Right lobe of liver (tissue), 4 donors: ENCODE data around the gene RHEX.

Experiments
- POLR2A ChIP-seq: fragments of 450-650 bp; IDR thresholded peaks from one replicate; pipeline ENCODE4 v1.6.1; 2017; ENCODE audit warnings: antibody characterized with exemption, mild to moderate bottlenecking
- TF ChIP-seq, protein P1 (sequence below), 4 donors: fragments of 200-600 bp in 3 of 4; fragments of 450-650 bp in 1 of 4; IDR thresholded peaks; one replicate each; pipeline versions ENCODE4 v1.5.1 to v1.8.0; 2016 to 2022; ENCODE audit warnings: antibody characterized with exemption in 4 of 4, mild to moderate bottlenecking in 2 of 4
- donor health status: DM: no; HTN: no; CAD: no.
- donor health status: DM: no; HTN: no; CAD: no.
- donor health status: DM: no; HTN: yes; CAD: no.

DNA sequence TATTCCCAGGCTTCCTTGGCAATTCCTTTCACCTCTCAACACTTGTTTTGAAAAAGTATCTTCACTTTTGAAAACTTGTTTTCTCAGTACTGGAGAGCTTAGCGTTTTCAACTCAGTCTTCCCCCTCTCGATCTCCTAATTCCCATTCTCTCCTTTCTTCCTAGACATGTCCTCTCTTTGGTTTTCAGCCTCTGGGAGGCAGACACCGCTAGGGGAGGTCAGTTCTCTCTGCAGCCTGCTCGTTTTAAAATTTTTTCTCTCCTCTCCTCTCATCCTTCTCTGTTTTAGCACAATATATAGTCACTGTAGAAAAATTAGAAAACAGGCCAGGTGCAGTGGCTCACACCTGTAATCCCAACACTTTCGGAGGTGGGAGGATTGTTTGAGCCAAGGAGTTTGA, 12.6 kb upstream of the RHEX start:
- TF ChIP-seq, protein P1, sequence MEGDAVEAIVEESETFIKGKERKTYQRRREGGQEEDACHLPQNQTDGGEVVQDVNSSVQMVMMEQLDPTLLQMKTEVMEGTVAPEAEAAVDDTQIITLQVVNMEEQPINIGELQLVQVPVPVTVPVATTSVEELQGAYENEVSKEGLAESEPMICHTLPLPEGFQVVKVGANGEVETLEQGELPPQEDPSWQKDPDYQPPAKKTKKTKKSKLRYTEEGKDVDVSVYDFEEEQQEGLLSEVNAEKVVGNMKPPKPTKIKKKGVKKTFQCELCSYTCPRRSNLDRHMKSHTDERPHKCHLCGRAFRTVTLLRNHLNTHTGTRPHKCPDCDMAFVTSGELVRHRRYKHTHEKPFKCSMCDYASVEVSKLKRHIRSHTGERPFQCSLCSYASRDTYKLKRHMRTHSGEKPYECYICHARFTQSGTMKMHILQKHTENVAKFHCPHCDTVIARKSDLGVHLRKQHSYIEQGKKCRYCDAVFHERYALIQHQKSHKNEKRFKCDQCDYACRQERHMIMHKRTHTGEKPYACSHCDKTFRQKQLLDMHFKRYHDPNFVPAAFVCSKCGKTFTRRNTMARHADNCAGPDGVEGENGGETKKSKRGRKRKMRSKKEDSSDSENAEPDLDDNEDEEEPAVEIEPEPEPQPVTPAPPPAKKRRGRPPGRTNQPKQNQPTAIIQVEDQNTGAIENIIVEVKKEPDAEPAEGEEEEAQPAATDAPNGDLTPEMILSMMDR (IDR thresholded peaks at IDR 0.05): no peak
- no peak for TF ChIP-seq POLR2A
